Stimulated activated CD8-positive, alpha-beta memory T cell treated with anti-CD3 and anti-CD28 coated beads, Interleukin-4, amount 100 ng/mL, for 48 hours (primary cell): ENCODE data around the gene CCDC85B.

Experiments
- DNase-seq: peaks from one replicate; pipeline ENCODE4 v3.0.0-alpha.2; 2020

CCDC85B gene

GRCh38 chr11:65887723-65888162, 2.7 kb upstream of the CCDC85B start:
- no peak for DNase-seq

- peak; percentile 97 for DNase-seq
These were observed 2.2 kb upstream of the CCDC85B start, which contains the start of gene FIBP for GRCh38 chr11:65888163-65888814. TSS of gene FIBP (minus strand) at chr11:65888471. CDS start at chr11:65888418, 53 bp downstream.

- DNase-seq, result peak; percentile 70
These were observed 1.0 kb downstream of the CCDC85B start for GRCh38 chr11:65891219-65892136.

GRCh38 chr11:65892137-65892540, 1.7 kb downstream of the CCDC85B start:
- DNase-seq, result peak; percentile 68

GRCh38 chr11:65892661-65893317, 2.3 kb downstream of the CCDC85B start:
- no peak for DNase-seq

GRCh38 chr11:65894034-65894591, 3.6 kb downstream of the CCDC85B start:
- DNase-seq, result peak; percentile 64

GRCh38 chr11:65895482-65895981, 5.1 kb downstream of the CCDC85B start:
- no peak for DNase-seq

GRCh38 chr11:65896034-65896999, 5.8 kb downstream of the CCDC85B start:
- DNase-seq, result no peak

- DNase-seq, result no peak
These were observed 6.6 kb downstream of the CCDC85B start for GRCh38 chr11:65897020-65897471.

- DNase-seq, result no peak
These were observed 8.3 kb downstream of the CCDC85B start for GRCh38 chr11:65898656-65899355.

GRCh38 chr11:65899356-65900124, 9.1 kb downstream of the CCDC85B start:
- peak; percentile 86 for DNase-seq

- DNase-seq, result peak; percentile 95
These were observed 9.8 kb downstream of the CCDC85B start, which contains the start of gene FOSL1 for GRCh38 chr11:65900125-65900898. TSS of gene FOSL1 (minus strand) at chr11:65900388. CDS start at chr11:65900339, 49 bp downstream.

GRCh38 chr11:65900899-65901180, 10.4 kb downstream of the CCDC85B start:
- DNase-seq, result no peak

- DNase-seq, result no peak
These were observed 12.6 kb downstream of the CCDC85B start for GRCh38 chr11:65903068-65903481.

- DNase-seq, result no peak
These were observed 13.2 kb downstream of the CCDC85B start for GRCh38 chr11:65903715-65904114.

- DNase-seq, result no peak
These were observed 16.1 kb downstream of the CCDC85B start for GRCh38 chr11:65906602-65907001.

- no peak for DNase-seq
These were observed 17.4 kb downstream of the CCDC85B start for GRCh38 chr11:65907878-65908277.

GRCh38 chr11:65911682-65912568, 21.5 kb downstream of the CCDC85B start:
- no peak for DNase-seq
